Measurements from ENCODE around the gene MAMLD1. TPM values are rescaled to one million over a fixed set of nuclear protein-coding genes. Genes with fewer than 3 reads are reported as not detected.

MAMLD1 gene
- total RNA-seq, 2 experiments from 2014 or later, result 1.7 to 1.8 TPM

DNA sequence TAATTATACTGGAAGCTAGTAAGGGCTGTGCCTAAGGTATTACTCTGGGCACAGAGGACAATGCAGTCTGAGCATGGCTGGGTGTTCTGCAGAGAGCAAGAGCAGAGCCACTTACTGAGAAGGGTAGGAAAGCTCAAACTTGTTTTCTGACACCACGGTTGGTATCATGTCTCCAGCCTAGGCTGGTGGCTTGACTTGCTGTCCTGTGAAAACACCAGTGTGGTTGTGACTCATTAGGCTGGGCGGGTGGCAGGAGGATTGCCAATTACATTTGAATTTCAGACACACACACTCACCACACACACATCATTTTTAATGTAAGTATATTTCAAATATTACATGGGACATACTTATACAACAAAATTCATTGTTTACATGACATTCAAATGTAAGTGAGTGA is 185.6 kb downstream of the MAMLD1 start:
- no peaks in the 10 kb centered on the region for H3K36me3 Mint-ChIP-seq (ENCODE audit: low read depth)
- H3K27me3 Mint-ChIP-seq (ENCODE audit: low read depth), result no peaks in the 10 kb centered on the region
- H3K27ac Mint-ChIP-seq, result no peak overlapping the region
- peaks cover 17% of the 10 kb centered on the region for H3K4me1 Mint-ChIP-seq (ENCODE audit: low read depth)
- CTCF ChIA-PET, result interaction anchor here (1.0 kb wide), 1 partner anchor 38 kb away, joined by 3 read pairs; no protein-coding TSS in a partner anchor
- no peak overlapping the region for H3K4me3 Mint-ChIP-seq
- intact Hi-C loops (cut with micrococcal nuclease), result no loop called here
- H3K9me3 Mint-ChIP-seq, result no peaks in the 10 kb centered on the region
- no peak for DNase-seq

DNA sequence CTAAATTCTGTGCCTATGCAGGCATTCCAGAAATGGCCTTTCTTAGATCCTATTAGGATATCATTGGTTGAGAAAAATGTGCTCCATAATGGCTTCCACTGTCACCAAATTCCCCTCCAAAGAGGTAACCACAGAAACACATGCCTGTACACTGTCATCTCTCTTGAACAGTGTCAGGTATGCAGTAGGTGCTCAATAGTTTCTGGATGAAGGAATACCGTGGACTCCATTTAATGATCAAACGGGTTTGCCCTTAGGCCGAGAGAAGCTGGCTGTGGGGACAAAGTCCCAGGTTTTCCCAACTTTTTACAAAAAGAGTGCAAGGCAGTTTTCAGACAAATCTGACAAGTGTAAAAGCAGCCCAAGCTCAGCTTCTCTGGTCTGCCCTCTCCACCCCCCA is 188.8 kb downstream of the MAMLD1 start:
- no peak for DNase-seq
- Mint-ChIP-seq H3K36me3 (ENCODE audit: low read depth) (no peaks in the 10 kb centered on the region), H3K4me3 (no peak overlapping the region), H3K27ac (no peak overlapping the region), H3K27me3 (ENCODE audit: low read depth) (no peaks in the 10 kb centered on the region), H3K9me3 (no peaks in the 10 kb centered on the region), H3K4me1 (ENCODE audit: low read depth) (peaks cover 8% of the 10 kb centered on the region)
- intact Hi-C loops (cut with micrococcal nuclease), result no loop called here
- CTCF ChIA-PET, result no interaction called here

GRCh38 chrX:150558424-150558823 is 195.3 kb downstream of the MAMLD1 start:
- Mint-ChIP-seq H3K4me1 (ENCODE audit: low read depth) (no peaks in the 10 kb centered on the region), H3K36me3 (ENCODE audit: low read depth) (no peaks in the 10 kb centered on the region), H3K27ac (no peak overlapping the region), H3K9me3 (no peaks in the 10 kb centered on the region), H3K4me3 (no peak overlapping the region), H3K27me3 (ENCODE audit: low read depth) (no peaks in the 10 kb centered on the region)
- no peak for DNase-seq
- CTCF ChIA-PET, result no interaction called here
- intact Hi-C loops (cut with micrococcal nuclease), result no loop called here

Other genes with a start within 250 kb of the MAMLD1 start
- gene MTM1, start 205.3 kb downstream of the MAMLD1 start, total RNA-seq, result 10 to 100 TPM; 17.8 to 19.2 TPM